ENCODE data around the gene ERGIC3. TPM values are rescaled to one million over a fixed set of nuclear protein-coding genes. Genes with fewer than 3 reads are reported as not detected.
A peak's percentile ranks its signal among the peaks of the same experiment; 100 is the strongest.

ERGIC3 gene
- total and polyA plus RNA-seq, 2 of the 13 experiments (the other 11 are each of a cell fraction or from before 2014, with no cell fraction given): 407 to 670 TPM

GRCh38 chr20:35525639-35526038, 16.2 kb upstream of the ERGIC3 start (continued):
- TF ChIP-seq ZFP36L2 (CRISPR knock-in tag; IDR thresholded peaks at IDR 0.05): no peak
- TF ChIP-seq CEBPZ (IDR thresholded peaks at IDR 0.05; ENCODE audit: low read length): no peak

- Histone ChIP-seq H2AFZ (ENCODE audit: low read length) (no peak overlapping the region), H3K79me2 (ENCODE audit: insufficient read depth, low read length) (no peaks in the 10 kb centered on the region), H3K9ac (ENCODE audit: insufficient read depth, low read depth, low read length) (no peak overlapping the region), H3K27me3 (ENCODE audit: control insufficient read depth in 1 of 2, insufficient read depth in 2 of 2, low read length in 2 of 2) (no peaks in the 10 kb centered on the region; a peak in 1 of 5 replicates), H3K9me3 (ENCODE audit: low read length) (no peaks in the 10 kb centered on the region), H4K20me1 (ENCODE audit: insufficient read depth, low read length) (no peaks in the 10 kb centered on the region), H3K4me3 (replicated peaks in 1 of 3; ENCODE audit: insufficient read depth in 1 of 3, low read depth in 2 of 3, low read length in 3 of 3) (no peak overlapping the region), H3K4me1 (ENCODE audit: insufficient read depth, low read length) (peaks cover 25% of the 10 kb centered on the region), H3K36me3 (replicated peaks in 1 of 2; ENCODE audit: control insufficient read depth in 1 of 2, insufficient read depth in 2 of 2, low read length in 2 of 2) (no peaks in the 10 kb centered on the region), H3K27ac (ENCODE audit: extremely low read length, insufficient read depth, low read length) (no peak overlapping the region), H3K4me2 (ENCODE audit: low read depth, low read length) (no peak overlapping the region)
- WGBS (ENCODE audit: low lambda C conversion rate): 20% methylated on average over 12 of the region's 12 CpGs
- BruUV-seq (replicated peaks): no TSS peak
- POLR2A ChIA-PET: interaction anchor here (1.4 to 2.6 kb wide), 2 partner anchors 15 to 80 kb away, joined by 3 to 8 read pairs; partner anchors contain the start of gene ERGIC3
- no peak for DNase-seq (ENCODE audit: low spot score)
- in situ Hi-C loops (cut with HindIII; ENCODE audit: extremely low pct_ligation_motif_present, low pct_unique_long_range_greater_than_20kb): no loop called here
- CTCF ChIA-PET (ENCODE audit: low intra/inter-chr PET ratio, low total read pairs): no interaction called here
- no peak; the same call in 2 of the 3 replicates for ATAC-seq
- no peak for FAIRE-seq
- intact Hi-C loops (cut with micrococcal nuclease; ENCODE audit: unreplicated experiment): no loop called here
- no peak for TF ChIP-seq ZNF3 (CRISPR knock-in tag; IDR thresholded peaks at IDR 0.05)
- no peak for TF ChIP-seq MEIS1 (CRISPR knock-in tag; IDR thresholded peaks at IDR 0.05; ENCODE audit: borderline replicate concordance)
- no peak for TF ChIP-seq ZNF263 (CRISPR knock-in tag; IDR thresholded peaks at IDR 0.05)
- peak; percentile 46; the same call in 1 of the 2 replicates for TF ChIP-seq ZNF362 (CRISPR knock-in tag; IDR thresholded peaks at IDR 0.05; ENCODE audit: borderline replicate concordance)
- no peak for TF ChIP-seq ATM (IDR thresholded peaks at IDR 0.05; ENCODE audit: borderline replicate concordance)
- no peak for TF ChIP-seq PRMT3 (CRISPR knock-in tag; IDR thresholded peaks at IDR 0.05; ENCODE audit: borderline replicate concordance, low read depth)
- 0 out of 4 replicates have a peak, but pooled peaks of 1 of the 2 experiments have one; percentile 8 for TF ChIP-seq KLF16 (CRISPR knock-in tag; IDR thresholded peaks at IDR 0.05)
- no peak for TF ChIP-seq GABPA (IDR thresholded peaks at IDR 0.05; ENCODE audit: low read depth, low read length)
- no peak for TF ChIP-seq GABPA (CRISPR knock-in tag; IDR thresholded peaks at IDR 0.05; ENCODE audit: low read depth)
- TF ChIP-seq KLF15 (CRISPR knock-in tag; IDR thresholded peaks at IDR 0.05; ENCODE audit: borderline replicate concordance): no peak
- no peak for TF ChIP-seq ZNF292 (CRISPR knock-in tag; IDR thresholded peaks at IDR 0.05; ENCODE audit: borderline replicate concordance, low read depth)
- TF ChIP-seq ZGPAT (CRISPR knock-in tag; IDR thresholded peaks at IDR 0.05): no peak
- no peak for TF ChIP-seq ZNF350 (CRISPR knock-in tag; IDR thresholded peaks at IDR 0.05; ENCODE audit: borderline replicate concordance, low read depth)
- no peak for TF ChIP-seq ZNF740 (CRISPR knock-in tag; IDR thresholded peaks at IDR 0.05)
- TF ChIP-seq PITX1 (CRISPR knock-in tag; IDR thresholded peaks at IDR 0.05): no peak
These were observed 14.6 kb upstream of the ERGIC3 start for GRCh38 chr20:35527122-35527769.
